ENCODE results near the gene TEPSIN. TPM values are rescaled to one million over a fixed set of nuclear protein-coding genes. Genes with fewer than 3 reads are reported as not detected.

Gene TEPSIN, protein sequence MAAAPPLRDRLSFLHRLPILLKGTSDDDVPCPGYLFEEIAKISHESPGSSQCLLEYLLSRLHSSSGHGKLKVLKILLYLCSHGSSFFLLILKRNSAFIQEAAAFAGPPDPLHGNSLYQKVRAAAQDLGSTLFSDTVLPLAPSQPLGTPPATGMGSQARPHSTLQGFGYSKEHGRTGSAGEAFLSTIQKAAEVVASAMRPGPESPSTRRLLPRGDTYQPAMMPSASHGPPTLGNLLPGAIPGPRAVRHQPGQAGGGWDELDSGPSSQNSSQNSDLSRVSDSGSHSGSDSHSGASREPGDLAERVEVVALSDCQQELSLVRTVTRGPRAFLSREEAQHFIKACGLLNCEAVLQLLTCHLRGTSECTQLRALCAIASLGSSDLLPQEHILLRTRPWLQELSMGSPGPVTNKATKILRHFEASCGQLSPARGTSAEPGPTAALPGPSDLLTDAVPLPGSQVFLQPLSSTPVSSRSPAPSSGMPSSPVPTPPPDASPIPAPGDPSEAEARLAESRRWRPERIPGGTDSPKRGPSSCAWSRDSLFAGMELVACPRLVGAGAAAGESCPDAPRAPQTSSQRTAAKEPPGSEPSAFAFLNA
- 20.8 and 27.6 TPM in 2 replicates for total RNA-seq

DNA sequence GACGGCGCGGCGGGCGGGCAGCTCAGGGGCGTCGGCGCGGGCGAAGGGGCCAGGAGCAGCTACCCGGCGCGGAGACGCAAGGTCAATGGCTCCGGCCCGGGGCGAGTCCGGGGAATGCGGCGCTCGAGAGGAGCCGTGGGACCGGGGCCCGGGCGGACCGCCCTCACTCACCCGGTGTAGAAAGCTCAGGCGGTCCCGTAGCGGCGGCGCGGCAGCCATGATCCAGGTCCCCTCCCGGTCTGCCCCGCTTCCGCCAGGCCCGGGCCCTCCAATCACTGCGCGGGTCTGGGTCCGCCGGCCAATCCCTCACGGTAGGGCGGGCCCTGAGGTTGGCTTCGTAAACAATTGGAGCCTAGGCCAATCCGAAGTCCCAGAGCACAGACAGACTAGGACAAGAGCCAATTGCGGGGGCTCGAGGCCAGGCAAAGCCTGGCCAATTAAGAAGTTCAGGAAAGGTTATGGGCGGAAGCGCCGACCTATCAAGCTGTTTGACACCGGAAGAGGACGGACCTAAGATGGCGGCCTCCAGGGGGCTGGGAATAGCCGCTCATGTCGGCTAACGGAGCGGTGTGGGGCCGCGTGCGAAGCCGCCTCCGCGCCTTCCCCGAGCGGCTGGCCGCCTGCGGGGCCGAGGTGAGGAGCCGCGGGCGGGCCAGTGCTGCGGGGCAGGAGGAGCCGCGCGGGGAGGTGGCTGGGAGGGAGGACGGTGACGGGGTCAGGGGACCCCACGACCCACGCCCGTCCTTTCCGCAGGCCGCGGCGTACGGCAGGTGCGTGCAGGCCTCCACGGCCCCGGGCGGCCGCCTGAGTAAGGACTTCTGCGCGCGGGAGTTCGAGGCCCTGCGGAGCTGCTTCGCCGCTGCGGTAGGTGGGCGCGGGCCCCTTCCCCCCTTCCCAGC lies at the start of gene TEPSIN, which contains the start of gene NDUFAF8:
TSS of gene TEPSIN (minus strand) at position 241 of the 899 bp plus-strand sequence. CDS start at position 219, 22 bp downstream.
TSS of gene NDUFAF8 (plus strand) at position 504 of the 899 bp plus-strand sequence. CDS start at position 550, 46 bp downstream.

DNA sequence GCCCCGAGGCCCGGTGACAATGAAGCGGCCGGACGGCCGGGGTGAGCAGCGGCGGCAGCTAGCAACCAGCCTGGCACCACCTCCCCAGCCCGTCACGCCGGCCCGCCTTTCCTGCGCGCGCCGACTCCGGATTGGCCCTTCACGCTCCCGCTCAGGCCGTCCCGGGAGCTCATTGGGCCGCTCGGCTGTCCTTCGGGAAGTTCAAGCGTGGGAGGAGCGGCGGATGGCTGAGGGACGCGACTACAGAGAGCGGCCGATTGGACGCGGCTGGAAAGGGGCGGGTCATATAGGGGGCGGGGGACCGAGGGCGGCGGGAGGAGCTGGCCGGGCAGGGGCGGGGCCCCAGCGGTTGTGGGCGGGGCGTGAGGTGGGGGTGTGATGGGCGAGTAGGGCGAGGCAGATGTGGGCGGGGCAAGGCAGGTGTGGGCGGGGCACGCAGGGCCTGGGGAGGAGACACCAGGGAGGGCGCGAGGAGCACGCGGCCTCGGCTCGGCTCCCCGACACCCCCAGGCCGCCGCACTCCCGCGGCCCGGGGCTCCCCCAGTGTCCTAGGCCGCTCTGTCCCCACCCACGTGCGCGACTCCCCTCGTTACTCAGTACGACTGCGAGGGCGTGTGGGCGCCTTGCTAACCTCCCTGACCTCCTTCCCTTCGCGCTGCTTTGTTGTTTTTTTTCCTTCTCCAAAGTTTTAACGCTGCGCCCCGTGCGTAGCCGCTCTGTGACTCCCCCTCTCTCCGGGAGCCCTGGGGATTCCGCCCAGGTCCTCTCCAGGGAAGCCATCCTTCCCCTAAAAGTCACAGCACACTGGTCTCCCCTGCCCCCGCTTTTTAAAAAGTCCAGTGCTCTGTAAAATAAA lies 15.7 kb downstream of the TEPSIN start, which contains the start of gene CEP131:
TSS of gene CEP131 (minus strand) at position 60 of the 856 bp plus-strand sequence. CDS start 2,909 bp downstream, outside the sequence.

Other genes starting within 250 kb of the TEPSIN start
- 16.0 and 17.7 TPM in 2 replicates for gene CHMP6, start 247.2 kb downstream of the TEPSIN start, total RNA-seq
- gene BAIAP2, start 203.9 kb downstream of the TEPSIN start, total RNA-seq: 28.5 and 48.5 TPM in 2 replicates
- not detected in 2 replicates for gene PVALEF, start 73.5 kb downstream of the TEPSIN start, total RNA-seq
- 0.15 and 0.66 TPM in 2 replicates for gene AATK, start 72.8 kb downstream of the TEPSIN start, total RNA-seq
- gene CEP131, start 16.1 kb downstream of the TEPSIN start, total RNA-seq: 9.9 and 10.8 TPM in 2 replicates
- gene NDUFAF8, start 263 bp upstream of the TEPSIN start, total RNA-seq: 27.9 and 52.4 TPM in 2 replicates
- 79.4 and 95.6 TPM in 2 replicates for gene SLC38A10, start 56.3 kb upstream of the TEPSIN start, total RNA-seq
- gene BAHCC1, start 156.4 kb upstream of the TEPSIN start, total RNA-seq: 7.4 and 7.6 TPM in 2 replicates